Esophagus squamous epithelium (tissue), 4 donors: Measurements from ENCODE around the gene SPDL1.

Experiments
- CTCF ChIP-seq, 6 experiments: fragments of 450-650 bp in 4 of 6; fragments of 200-600 bp in 2 of 6; sonication (generic) in 2 of 6; IDR thresholded peaks; one replicate each; pipeline ENCODE4 v1.5.1; 2016 to 2019; ENCODE audit warnings: antibody characterized with exemption in 6 of 6, mild to moderate bottlenecking in 4 of 6, moderate library complexity in 4 of 6
- POLR2A ChIP-seq, 4 donors: fragments of 450-650 bp; IDR thresholded peaks; one replicate each; pipeline ENCODE4 v1.6.1; 2017; ENCODE audit warnings: antibody characterized with exemption in 4 of 4, mild to moderate bottlenecking in 4 of 4, moderate library complexity in 3 of 4

- no peak for TF ChIP-seq CTCF (IDR thresholded peaks at IDR 0.05)
- no peak for TF ChIP-seq POLR2A (IDR thresholded peaks at IDR 0.05)
These were observed 22.7 kb downstream of the SPDL1 start for GRCh38 chr5:169606279-169606678.
